LNCAP (cell line): Measurements from ENCODE around the gene ZNF778.

Experiments
- CTCF ChIP-seq: fragments of 450-650 bp; IDR thresholded peaks from 2 replicates; pipeline ENCODE4 v1.5.1; 2017; ENCODE audit warnings: mild to moderate bottlenecking

ZNF778 gene

GRCh38 chr16:89172528-89173173 is 44.9 kb upstream of the ZNF778 start:
- no peak for TF ChIP-seq CTCF

GRCh38 chr16:89173174-89173921 is 44.2 kb upstream of the ZNF778 start:
- TF ChIP-seq CTCF: no peak

GRCh38 chr16:89174055-89174827 is 43.3 kb upstream of the ZNF778 start:
- no peak for TF ChIP-seq CTCF

GRCh38 chr16:89174877-89175276 is 42.6 kb upstream of the ZNF778 start:
- no peak for TF ChIP-seq CTCF

GRCh38 chr16:89175280-89176146 is 42.0 kb upstream of the ZNF778 start:
- TF ChIP-seq CTCF: no peak

GRCh38 chr16:89176147-89176690 is 41.3 kb upstream of the ZNF778 start:
- TF ChIP-seq CTCF: no peak

- TF ChIP-seq CTCF: no peak
These were observed 40.8 kb upstream of the ZNF778 start for GRCh38 chr16:89176717-89177116.
